Activated CD4-positive, alpha-beta T cell treated with anti-CD3 and anti-CD28 coated beads, Interleukin-2, amount 10 ng/mL, durations not matched to agents 24 days and 14 days (primary cell): ENCODE measurements around the gene FRG2. TPM values are rescaled to one million over a fixed set of nuclear protein-coding genes. Genes with fewer than 3 reads are reported as not detected.
"Not testable (repeated sequence)": the region's sequence is repeated elsewhere in the genome, so short reads cannot be mapped to it uniquely, and the experiment has no call there.

ENCODE experiments used
- DNase-seq: peaks from one replicate; pipeline ENCODE4 v3.0.0; 2022
- H3K27ac Mint-ChIP-seq: one replicate; pipeline ENCODE4 v1.8.0; 2022; ENCODE audit warnings: mild to moderate bottlenecking, mixed read lengths
- H3K27me3 Mint-ChIP-seq: one replicate; pipeline ENCODE4 v1.8.0; 2022; ENCODE audit warnings: mixed read lengths
- H3K36me3 Mint-ChIP-seq: one replicate; pipeline ENCODE4 v1.8.0; 2022; ENCODE audit warnings: low read depth, mild to moderate bottlenecking, mixed read lengths
- H3K4me1 Mint-ChIP-seq: one replicate; pipeline ENCODE4 v1.8.0; 2021; ENCODE audit warnings: mixed read lengths
- H3K4me3 Mint-ChIP-seq: one replicate; pipeline ENCODE4 v1.8.0; 2022; ENCODE audit warnings: mild to moderate bottlenecking, moderate library complexity, mixed read lengths
- H3K9me3 Mint-ChIP-seq: one replicate; pipeline ENCODE4 v1.8.0; 2021; ENCODE audit warnings: mixed read lengths
- intact Hi-C: fragments of 100-400 bp; cut with micrococcal nuclease; formaldehyde crosslinking; loops from one replicate; pipeline ENCODE4 v1.15.1; 2023
- total RNA-seq: library from RNA; stranded (reverse); gene quantifications from 2 replicates; pipeline ENCODE4 v1.2.3, GENCODE V29; 2022

Gene FRG2
- total RNA-seq, 1 donor from 2014 or later = not detected

- H3K36me3 Mint-ChIP-seq = peaks cover 21% of the 10 kb centered on the region
- DNase-seq, intact Hi-C loops: not testable (repeated sequence)
- H3K4me1 Mint-ChIP-seq = peaks cover 18% of the 10 kb centered on the region
- peaks cover 25% of the 10 kb centered on the region for H3K9me3 Mint-ChIP-seq
- H3K27me3 Mint-ChIP-seq = peaks cover 57% of the 10 kb centered on the region
- H3K27ac Mint-ChIP-seq = peak overlapping the region; percentile 40
- H3K4me3 Mint-ChIP-seq = peak overlapping the region; percentile 46
Observed at GRCh38 chr4:190019859-190020463, 7.1 kb downstream of the FRG2 start.

GRCh38 chr4:190019023-190019858 is 7.8 kb downstream of the FRG2 start:
- DNase-seq = no peak
- peaks cover 18% of the 10 kb centered on the region for H3K4me1 Mint-ChIP-seq
- intact Hi-C loops = no loop called here
- peaks cover 60% of the 10 kb centered on the region for H3K27me3 Mint-ChIP-seq
- H3K27ac Mint-ChIP-seq = peak overlapping the region; percentile 48
- peaks cover 25% of the 10 kb centered on the region for H3K9me3 Mint-ChIP-seq
- peak overlapping the region; percentile 46 for H3K4me3 Mint-ChIP-seq
- peaks cover 21% of the 10 kb centered on the region for H3K36me3 Mint-ChIP-seq

- H3K36me3 Mint-ChIP-seq = peaks cover 21% of the 10 kb centered on the region
- peak overlapping the region; percentile 78 for H3K27ac Mint-ChIP-seq
- no peak overlapping the region for H3K4me3 Mint-ChIP-seq
- intact Hi-C loops = no loop called here
- H3K4me1 Mint-ChIP-seq = peaks cover 18% of the 10 kb centered on the region
- peaks cover 31% of the 10 kb centered on the region for H3K9me3 Mint-ChIP-seq
- DNase-seq = no peak
- peaks cover 67% of the 10 kb centered on the region for H3K27me3 Mint-ChIP-seq
Observed at GRCh38 chr4:190018201-190018920, 8.7 kb downstream of the FRG2 start.

- Mint-ChIP-seq H3K27ac (peak overlapping the region; percentile 6), H3K9me3 (peaks cover 31% of the 10 kb centered on the region), H3K4me3 (no peak overlapping the region), H3K27me3 (peaks cover 71% of the 10 kb centered on the region), H3K4me1 (peaks cover 16% of the 10 kb centered on the region), H3K36me3 (peaks cover 21% of the 10 kb centered on the region)
- peak; percentile 55 for DNase-seq
- intact Hi-C loops = no loop called here
Observed at GRCh38 chr4:190017357-190018200, 9.5 kb downstream of the FRG2 start.

GRCh38 chr4:190016369-190017289 is 10.4 kb downstream of the FRG2 start:
- no peak overlapping the region for H3K4me3 Mint-ChIP-seq
- peaks cover 71% of the 10 kb centered on the region for H3K27me3 Mint-ChIP-seq
- intact Hi-C loops = no loop called here
- H3K27ac Mint-ChIP-seq = peak overlapping the region; percentile 53
- H3K36me3 Mint-ChIP-seq = peaks cover 21% of the 10 kb centered on the region
- peaks cover 16% of the 10 kb centered on the region for H3K4me1 Mint-ChIP-seq
- H3K9me3 Mint-ChIP-seq = peaks cover 31% of the 10 kb centered on the region
- DNase-seq = no peak

- Mint-ChIP-seq H3K4me3 (peak overlapping the region; percentile 6), H3K27me3 (peaks cover 67% of the 10 kb centered on the region), H3K4me1 (peaks cover 13% of the 10 kb centered on the region), H3K9me3 (peaks cover 27% of the 10 kb centered on the region), H3K36me3 (peaks cover 20% of the 10 kb centered on the region), H3K27ac (peak overlapping the region; percentile 53)
- DNase-seq = no peak
- intact Hi-C loops = no loop called here
Observed at GRCh38 chr4:190015538-190016368, 11.3 kb downstream of the FRG2 start.

GRCh38 chr4:190014771-190015537 is 12.1 kb downstream of the FRG2 start:
- H3K9me3 Mint-ChIP-seq = peaks cover 24% of the 10 kb centered on the region

GRCh38 chr4:189989941-189990340 is 37.1 kb downstream of the FRG2 start:
- H3K27ac Mint-ChIP-seq, H3K4me1 Mint-ChIP-seq, H3K4me3 Mint-ChIP-seq, H3K27me3 Mint-ChIP-seq, DNase-seq, intact Hi-C loops, H3K36me3 Mint-ChIP-seq, H3K9me3 Mint-ChIP-seq: not testable (repeated sequence)

More at GRCh38 chr4:190014771-190015537, 12.1 kb downstream of the FRG2 start:
- Mint-ChIP-seq H3K27me3 (peaks cover 59% of the 10 kb centered on the region), H3K4me1 (peaks cover 10% of the 10 kb centered on the region), H3K4me3 (no peak overlapping the region), H3K36me3 (peaks cover 17% of the 10 kb centered on the region), H3K27ac (no peak overlapping the region)
- intact Hi-C loops = no loop called here
- DNase-seq = no peak

GRCh38 chr4:189988877-189989431 is 38.1 kb downstream of the FRG2 start:
- Mint-ChIP-seq H3K4me1 (no peaks in the 10 kb centered on the region), H3K36me3 (no peaks in the 10 kb centered on the region), H3K9me3 (no peaks in the 10 kb centered on the region), H3K4me3 (no peak overlapping the region), H3K27me3 (no peaks in the 10 kb centered on the region), H3K27ac (no peak overlapping the region)
- no peak for DNase-seq
- intact Hi-C loops = no loop called here

- H3K27me3 Mint-ChIP-seq, H3K36me3 Mint-ChIP-seq, H3K9me3 Mint-ChIP-seq, DNase-seq, intact Hi-C loops, H3K4me3 Mint-ChIP-seq, H3K27ac Mint-ChIP-seq, H3K4me1 Mint-ChIP-seq: not testable (repeated sequence)
Observed at GRCh38 chr4:189985651-189986243, 41.3 kb downstream of the FRG2 start.

- H3K4me3 Mint-ChIP-seq, H3K4me1 Mint-ChIP-seq, H3K27ac Mint-ChIP-seq, H3K9me3 Mint-ChIP-seq, H3K27me3 Mint-ChIP-seq, intact Hi-C loops, DNase-seq, H3K36me3 Mint-ChIP-seq: not testable (repeated sequence)
Observed at GRCh38 chr4:189984661-189985060, 42.4 kb downstream of the FRG2 start.
